H1 (cell line): ENCODE measurements around the gene SSB. TPM values are rescaled to one million over a fixed set of nuclear protein-coding genes. Genes with fewer than 3 reads are reported as not detected.

Experiments
- GTF2F1 ChIP-seq: IDR thresholded peaks from 2 replicates; pipeline ENCODE4 v1.6.1; 2012; ENCODE audit warnings: low read depth, low read length, improper control_type of control experiment, borderline replicate concordance
- JUN ChIP-seq: IDR thresholded peaks from 2 replicates; pipeline ENCODE4 v1.6.1; 2011; ENCODE audit warnings: low read depth, mild to moderate bottlenecking, improper control_type of control experiment, low read length
- JUND ChIP-seq: IDR thresholded peaks from 2 replicates; pipeline ENCODE4 v1.6.1; 2011; ENCODE audit warnings: mild to moderate bottlenecking, improper control_type of control experiment, low read length
- RAD21 ChIP-seq, 2 experiments: IDR thresholded peaks in 1 of 2; conservative IDR thresholded peaks in 1 of 2; 2 replicates each; pipeline ENCODE4 v1.6.1; 2011; ENCODE audit warnings: low read depth in 2 of 2, low read length in 2 of 2, improper control_type of control experiment in 1 of 2, inconsistent platforms in 1 of 2, mild to moderate bottlenecking in 1 of 2, moderate library complexity in 1 of 2
- RBBP5 ChIP-seq: IDR thresholded peaks from 2 replicates; pipeline ENCODE4 v1.7.1; 2012; ENCODE audit warnings: low read depth, mild to moderate bottlenecking, inconsistent platforms, low read length, moderate library complexity, borderline replicate concordance
- SUZ12 ChIP-seq: fragments of 200-600 bp; sonication (generic); IDR thresholded peaks from 2 replicates; pipeline ENCODE4 v1.6.1; 2012; ENCODE audit warnings: mild to moderate bottlenecking, inconsistent platforms, low read length, moderate library complexity, mixed read lengths
- TBP ChIP-seq: IDR thresholded peaks from 2 replicates; pipeline ENCODE4 v1.6.1; 2011; ENCODE audit warnings: low read depth, low read length, improper control_type of control experiment
- polyA plus RNA-seq, 7 experiments: library from polyadenylated mRNA; depleted of rRNA in 3 of 7; stranded (reverse) in 5 of 7; unstranded in 2 of 7; fragments of >200 nt in 5 of 7; fragments of 200-250 nt in 2 of 7; gene quantifications; 1 replicate in 5 of 7; 2 replicates in 1 of 7; 4 replicates in 1 of 7; pipeline versions ENCODE4 v1.2.1 to v1.2.3, GENCODE V29; 2011 to 2013; ENCODE audit warnings: missing spikeins in 2 of 7, mixed read lengths in 2 of 7
- total RNA-seq: library from RNA; stranded (reverse); fragmentation: NEBNext Ultra II Directional; extraction: Animal tissue kit (Norgen Biotek cat#: 25700); gene quantifications from 2 replicates; pipeline ENCODE4 v1.2.1, GENCODE V29; 2021
- TF ChIP-seq, protein P1 (sequence below): fragments of 300-600 bp; sonication (generic); IDR thresholded peaks from 2 replicates; pipeline ENCODE4 v1.7.1; 2012; ENCODE audit warnings: low read length, moderate library complexity, mild to moderate bottlenecking, inconsistent platforms; ENCODE audit not compliant: insufficient replicate concordance

SSB gene
- total and polyA plus RNA-seq, 2 of the 8 experiments (the other 6 are each of a cell fraction or from before 2014, with no cell fraction given): 60.8 to 270 TPM

DNA sequence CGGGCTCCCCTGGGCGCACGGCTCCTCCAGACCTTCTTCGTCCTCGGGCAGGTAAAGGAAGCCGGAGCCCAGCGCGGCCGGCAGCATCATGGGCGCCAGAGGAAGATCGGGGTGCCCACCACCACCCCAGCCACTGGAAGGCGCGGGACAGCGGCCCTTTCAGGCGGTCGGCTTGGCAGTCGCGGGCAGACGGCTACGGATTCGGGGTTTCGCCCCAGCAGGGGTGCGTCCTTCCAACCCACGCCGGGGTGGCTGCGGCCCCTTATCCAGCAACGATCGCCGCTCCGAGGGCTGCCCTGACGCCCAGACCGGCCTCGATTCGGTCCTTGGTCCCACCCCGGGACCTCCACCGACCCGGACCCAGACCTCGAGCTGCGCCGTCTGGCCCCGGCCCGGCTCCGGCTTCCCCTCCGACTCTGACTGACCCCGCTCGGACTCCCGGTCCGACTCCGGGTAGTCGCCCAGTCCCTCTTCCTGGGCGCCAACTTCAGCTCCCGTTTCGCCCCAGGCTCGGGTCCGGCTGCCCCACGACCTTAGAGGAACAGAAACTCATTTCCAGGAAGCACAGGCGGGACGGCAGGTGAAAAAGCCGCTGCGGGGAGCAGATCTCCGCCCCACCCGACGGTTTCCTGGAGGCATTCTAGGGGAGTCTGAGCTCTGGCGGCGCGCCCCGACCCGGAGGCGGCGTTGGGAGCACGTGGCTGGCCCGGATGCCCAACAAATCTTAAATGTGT lies 30.2 kb upstream of the SSB start (continued):
- TF ChIP-seq, protein P1, sequence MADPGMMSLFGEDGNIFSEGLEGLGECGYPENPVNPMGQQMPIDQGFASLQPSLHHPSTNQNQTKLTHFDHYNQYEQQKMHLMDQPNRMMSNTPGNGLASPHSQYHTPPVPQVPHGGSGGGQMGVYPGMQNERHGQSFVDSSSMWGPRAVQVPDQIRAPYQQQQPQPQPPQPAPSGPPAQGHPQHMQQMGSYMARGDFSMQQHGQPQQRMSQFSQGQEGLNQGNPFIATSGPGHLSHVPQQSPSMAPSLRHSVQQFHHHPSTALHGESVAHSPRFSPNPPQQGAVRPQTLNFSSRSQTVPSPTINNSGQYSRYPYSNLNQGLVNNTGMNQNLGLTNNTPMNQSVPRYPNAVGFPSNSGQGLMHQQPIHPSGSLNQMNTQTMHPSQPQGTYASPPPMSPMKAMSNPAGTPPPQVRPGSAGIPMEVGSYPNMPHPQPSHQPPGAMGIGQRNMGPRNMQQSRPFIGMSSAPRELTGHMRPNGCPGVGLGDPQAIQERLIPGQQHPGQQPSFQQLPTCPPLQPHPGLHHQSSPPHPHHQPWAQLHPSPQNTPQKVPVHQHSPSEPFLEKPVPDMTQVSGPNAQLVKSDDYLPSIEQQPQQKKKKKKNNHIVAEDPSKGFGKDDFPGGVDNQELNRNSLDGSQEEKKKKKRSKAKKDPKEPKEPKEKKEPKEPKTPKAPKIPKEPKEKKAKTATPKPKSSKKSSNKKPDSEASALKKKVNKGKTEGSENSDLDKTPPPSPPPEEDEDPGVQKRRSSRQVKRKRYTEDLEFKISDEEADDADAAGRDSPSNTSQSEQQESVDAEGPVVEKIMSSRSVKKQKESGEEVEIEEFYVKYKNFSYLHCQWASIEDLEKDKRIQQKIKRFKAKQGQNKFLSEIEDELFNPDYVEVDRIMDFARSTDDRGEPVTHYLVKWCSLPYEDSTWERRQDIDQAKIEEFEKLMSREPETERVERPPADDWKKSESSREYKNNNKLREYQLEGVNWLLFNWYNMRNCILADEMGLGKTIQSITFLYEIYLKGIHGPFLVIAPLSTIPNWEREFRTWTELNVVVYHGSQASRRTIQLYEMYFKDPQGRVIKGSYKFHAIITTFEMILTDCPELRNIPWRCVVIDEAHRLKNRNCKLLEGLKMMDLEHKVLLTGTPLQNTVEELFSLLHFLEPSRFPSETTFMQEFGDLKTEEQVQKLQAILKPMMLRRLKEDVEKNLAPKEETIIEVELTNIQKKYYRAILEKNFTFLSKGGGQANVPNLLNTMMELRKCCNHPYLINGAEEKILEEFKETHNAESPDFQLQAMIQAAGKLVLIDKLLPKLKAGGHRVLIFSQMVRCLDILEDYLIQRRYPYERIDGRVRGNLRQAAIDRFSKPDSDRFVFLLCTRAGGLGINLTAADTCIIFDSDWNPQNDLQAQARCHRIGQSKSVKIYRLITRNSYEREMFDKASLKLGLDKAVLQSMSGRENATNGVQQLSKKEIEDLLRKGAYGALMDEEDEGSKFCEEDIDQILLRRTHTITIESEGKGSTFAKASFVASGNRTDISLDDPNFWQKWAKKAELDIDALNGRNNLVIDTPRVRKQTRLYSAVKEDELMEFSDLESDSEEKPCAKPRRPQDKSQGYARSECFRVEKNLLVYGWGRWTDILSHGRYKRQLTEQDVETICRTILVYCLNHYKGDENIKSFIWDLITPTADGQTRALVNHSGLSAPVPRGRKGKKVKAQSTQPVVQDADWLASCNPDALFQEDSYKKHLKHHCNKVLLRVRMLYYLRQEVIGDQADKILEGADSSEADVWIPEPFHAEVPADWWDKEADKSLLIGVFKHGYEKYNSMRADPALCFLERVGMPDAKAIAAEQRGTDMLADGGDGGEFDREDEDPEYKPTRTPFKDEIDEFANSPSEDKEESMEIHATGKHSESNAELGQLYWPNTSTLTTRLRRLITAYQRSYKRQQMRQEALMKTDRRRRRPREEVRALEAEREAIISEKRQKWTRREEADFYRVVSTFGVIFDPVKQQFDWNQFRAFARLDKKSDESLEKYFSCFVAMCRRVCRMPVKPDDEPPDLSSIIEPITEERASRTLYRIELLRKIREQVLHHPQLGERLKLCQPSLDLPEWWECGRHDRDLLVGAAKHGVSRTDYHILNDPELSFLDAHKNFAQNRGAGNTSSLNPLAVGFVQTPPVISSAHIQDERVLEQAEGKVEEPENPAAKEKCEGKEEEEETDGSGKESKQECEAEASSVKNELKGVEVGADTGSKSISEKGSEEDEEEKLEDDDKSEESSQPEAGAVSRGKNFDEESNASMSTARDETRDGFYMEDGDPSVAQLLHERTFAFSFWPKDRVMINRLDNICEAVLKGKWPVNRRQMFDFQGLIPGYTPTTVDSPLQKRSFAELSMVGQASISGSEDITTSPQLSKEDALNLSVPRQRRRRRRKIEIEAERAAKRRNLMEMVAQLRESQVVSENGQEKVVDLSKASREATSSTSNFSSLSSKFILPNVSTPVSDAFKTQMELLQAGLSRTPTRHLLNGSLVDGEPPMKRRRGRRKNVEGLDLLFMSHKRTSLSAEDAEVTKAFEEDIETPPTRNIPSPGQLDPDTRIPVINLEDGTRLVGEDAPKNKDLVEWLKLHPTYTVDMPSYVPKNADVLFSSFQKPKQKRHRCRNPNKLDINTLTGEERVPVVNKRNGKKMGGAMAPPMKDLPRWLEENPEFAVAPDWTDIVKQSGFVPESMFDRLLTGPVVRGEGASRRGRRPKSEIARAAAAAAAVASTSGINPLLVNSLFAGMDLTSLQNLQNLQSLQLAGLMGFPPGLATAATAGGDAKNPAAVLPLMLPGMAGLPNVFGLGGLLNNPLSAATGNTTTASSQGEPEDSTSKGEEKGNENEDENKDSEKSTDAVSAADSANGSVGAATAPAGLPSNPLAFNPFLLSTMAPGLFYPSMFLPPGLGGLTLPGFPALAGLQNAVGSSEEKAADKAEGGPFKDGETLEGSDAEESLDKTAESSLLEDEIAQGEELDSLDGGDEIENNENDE: no peak
- TF ChIP-seq RAD21 (IDR thresholded peaks at IDR 0.05 in 1 of 2, conservative IDR thresholded peaks at IDR 0.05 in 1 of 2; ENCODE audit: low read depth in 2 of 2, low read length in 2 of 2) (no peak), JUN (no peak), GTF2F1 (no peak), TBP (no peak), RBBP5 (no peak), JUND (no peak), SUZ12 (no peak)
